ENCODE measurements around the gene SEMA6A.

- TF ChIP-seq POLR2A (IDR thresholded peaks at IDR 0.05; ENCODE audit: low read length), result no peak
- TF ChIP-seq GATA1 (IDR thresholded peaks at IDR 0.05; ENCODE audit: low read depth, low read length), result no peak
Measured at GRCh38 chr5:116411101-116411571, 163.5 kb downstream of the SEMA6A start.
